Caco-2 (cell line): ENCODE measurements around the gene CLIC5. TPM values are rescaled to one million over a fixed set of nuclear protein-coding genes. Genes with fewer than 3 reads are reported as not detected.

ENCODE experiments used
- BruUV-seq: library from RNA; stranded (reverse); fragments of 400-500 nt; replicated peaks from 2 replicates; lab custom pipeline; 2021; lab: Mats Ljungman, UMichigan
- CTCF ChIA-PET: fragments of 300-600 bp; sonication (Branson Sonifier 250); formaldehyde crosslinking; loops from one replicate; lab custom pipeline; 2022; ENCODE audit warnings: antibody characterized with exemption; lab: Charles Lee
- POLR2A ChIA-PET: fragments of 300-600 bp; sonication (Branson Sonifier 250); formaldehyde crosslinking; loops from one replicate; lab custom pipeline; 2022; ENCODE audit warnings: antibody characterized with exemption; lab: Charles Lee
- DNase-seq, 2 experiments: peaks; one replicate each; pipeline versions ENCODE4 v3.0.0 to v3.0.0-alpha.2; 2020 to 2022
- H3K27me3 ChIP-seq: replicated peaks from 2 replicates; pipeline ENCODE4 v1.6.0; 2011; ENCODE audit warnings: low read length; ENCODE audit not compliant: control insufficient read depth, insufficient read depth
- H3K36me3 ChIP-seq: 2 replicates; pipeline ENCODE4 v1.5.1; 2011; ENCODE audit warnings: low read length; ENCODE audit not compliant: control insufficient read depth, insufficient read depth
- H3K4me1 ChIP-seq: fragments of 250-450 bp; sonication (Bioruptor Pico); 2 replicates; pipeline ENCODE4 v1.5.1; 2020; ENCODE audit warnings: mild to moderate bottlenecking
- H3K4me3 ChIP-seq: 2 replicates; pipeline ENCODE4 v1.5.1; 2011; ENCODE audit warnings: low read depth, mild to moderate bottlenecking, control low read depth, low read length
- H3K9me3 ChIP-seq: fragments of 250-450 bp; sonication (Bioruptor Pico); 2 replicates; pipeline ENCODE4 v1.5.1; 2020; ENCODE audit warnings: mild to moderate bottlenecking, moderate library complexity
- H3K27ac Mint-ChIP-seq: one replicate; pipeline ENCODE4 v1.8.0; 2022; ENCODE audit warnings: mixed read lengths; ENCODE audit not compliant: unreplicated experiment
- H3K27me3 Mint-ChIP-seq: one replicate; pipeline ENCODE4 v1.8.0; 2022; ENCODE audit warnings: mixed read lengths; ENCODE audit not compliant: insufficient read depth, unreplicated experiment
- H3K36me3 Mint-ChIP-seq: one replicate; pipeline ENCODE4 v1.8.0; 2022; ENCODE audit warnings: mild to moderate bottlenecking, mixed read lengths; ENCODE audit not compliant: insufficient read depth, unreplicated experiment
- H3K4me1 Mint-ChIP-seq: one replicate; pipeline ENCODE4 v1.8.0; 2022; ENCODE audit warnings: low read depth, mixed read lengths; ENCODE audit not compliant: unreplicated experiment
- H3K4me3 Mint-ChIP-seq: one replicate; pipeline ENCODE4 v1.8.0; 2022; ENCODE audit warnings: mild to moderate bottlenecking, moderate library complexity, mixed read lengths; ENCODE audit not compliant: unreplicated experiment
- H3K9me3 Mint-ChIP-seq: one replicate; pipeline ENCODE4 v1.8.0; 2022; ENCODE audit warnings: mixed read lengths; ENCODE audit not compliant: unreplicated experiment
- intact Hi-C: fragments of 100-400 bp; cut with micrococcal nuclease; formaldehyde crosslinking; loops from one replicate; pipeline ENCODE4 v1.10.0; 2022; ENCODE audit not compliant: unreplicated experiment
- total RNA-seq: library from RNA; stranded (reverse); gene quantifications from 2 replicates; pipeline ENCODE4 v1.2.3, GENCODE V29; 2022
- TF ChIP-seq, protein P1 (sequence below), 2 experiments: fragments of 200-600 bp in 1 of 2; IDR thresholded peaks; 1 replicate in 1 of 2; 2 replicates in 1 of 2; pipeline versions ENCODE4 v1.5.1 to v1.8.0; 2011 to 2022; ENCODE audit warnings: antibody characterized with exemption in 1 of 2, control low read depth in 1 of 2, inconsistent platforms in 1 of 2, low read depth in 1 of 2, low read length in 1 of 2, mild to moderate bottlenecking in 1 of 2, moderate library complexity in 1 of 2; ENCODE audit not compliant: insufficient read depth in 1 of 2, severe bottlenecking in 1 of 2, unreplicated experiment in 1 of 2

Gene CLIC5
- total RNA-seq, 1 experiment from 2014 or later: 15.1 TPM

DNA sequence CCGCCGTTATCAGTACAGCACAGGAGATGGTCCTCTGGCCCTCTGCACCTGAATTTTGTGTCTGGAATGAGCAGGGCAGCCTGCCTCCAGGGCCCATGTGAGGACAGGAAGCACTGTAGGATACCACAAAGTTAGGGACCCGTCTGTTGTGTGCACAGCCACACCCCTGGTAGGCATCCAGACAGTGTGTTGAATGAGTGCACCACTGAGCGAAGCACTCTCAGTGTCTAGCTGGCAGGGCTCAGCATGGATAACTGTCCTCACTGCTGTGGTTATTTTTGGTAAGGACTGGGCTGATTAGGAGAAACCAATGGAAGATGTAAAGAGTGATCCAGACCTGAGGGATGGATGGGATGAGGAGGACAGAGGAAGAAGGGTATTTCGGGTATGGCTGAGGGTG is 178.7 kb downstream of the CLIC5 start:
- H3K4me3 Mint-ChIP-seq: no peak overlapping the region
- Histone ChIP-seq H3K4me3 (no peak overlapping the region), H3K27me3 (no peaks in the 10 kb centered on the region), H3K36me3 (no peaks in the 10 kb centered on the region), H3K9me3 (no peaks in the 10 kb centered on the region), H3K4me1 (no peaks in the 10 kb centered on the region)
- H3K4me1 Mint-ChIP-seq: peaks cover 6% of the 10 kb centered on the region
- H3K9me3 Mint-ChIP-seq: no peaks in the 10 kb centered on the region
- no peak overlapping the region for H3K27ac Mint-ChIP-seq
- TF ChIP-seq, protein P1, sequence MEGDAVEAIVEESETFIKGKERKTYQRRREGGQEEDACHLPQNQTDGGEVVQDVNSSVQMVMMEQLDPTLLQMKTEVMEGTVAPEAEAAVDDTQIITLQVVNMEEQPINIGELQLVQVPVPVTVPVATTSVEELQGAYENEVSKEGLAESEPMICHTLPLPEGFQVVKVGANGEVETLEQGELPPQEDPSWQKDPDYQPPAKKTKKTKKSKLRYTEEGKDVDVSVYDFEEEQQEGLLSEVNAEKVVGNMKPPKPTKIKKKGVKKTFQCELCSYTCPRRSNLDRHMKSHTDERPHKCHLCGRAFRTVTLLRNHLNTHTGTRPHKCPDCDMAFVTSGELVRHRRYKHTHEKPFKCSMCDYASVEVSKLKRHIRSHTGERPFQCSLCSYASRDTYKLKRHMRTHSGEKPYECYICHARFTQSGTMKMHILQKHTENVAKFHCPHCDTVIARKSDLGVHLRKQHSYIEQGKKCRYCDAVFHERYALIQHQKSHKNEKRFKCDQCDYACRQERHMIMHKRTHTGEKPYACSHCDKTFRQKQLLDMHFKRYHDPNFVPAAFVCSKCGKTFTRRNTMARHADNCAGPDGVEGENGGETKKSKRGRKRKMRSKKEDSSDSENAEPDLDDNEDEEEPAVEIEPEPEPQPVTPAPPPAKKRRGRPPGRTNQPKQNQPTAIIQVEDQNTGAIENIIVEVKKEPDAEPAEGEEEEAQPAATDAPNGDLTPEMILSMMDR (IDR thresholded peaks at IDR 0.05; ENCODE audit: insufficient read depth in 1 of 2, low read depth in 1 of 2, low read length in 1 of 2, severe bottlenecking in 1 of 2, unreplicated experiment in 1 of 2): no peak
- H3K36me3 Mint-ChIP-seq: no peaks in the 10 kb centered on the region
- ChIA-PET CTCF (no interaction called here), POLR2A (no interaction called here)
- BruUV-seq: no TSS peak
- no peaks in the 10 kb centered on the region for H3K27me3 Mint-ChIP-seq
- DNase-seq: no peak
- intact Hi-C loops: loop anchor here (5.0 kb wide), 1 partner anchor 80 kb away; no protein-coding TSS in a partner anchor

DNA sequence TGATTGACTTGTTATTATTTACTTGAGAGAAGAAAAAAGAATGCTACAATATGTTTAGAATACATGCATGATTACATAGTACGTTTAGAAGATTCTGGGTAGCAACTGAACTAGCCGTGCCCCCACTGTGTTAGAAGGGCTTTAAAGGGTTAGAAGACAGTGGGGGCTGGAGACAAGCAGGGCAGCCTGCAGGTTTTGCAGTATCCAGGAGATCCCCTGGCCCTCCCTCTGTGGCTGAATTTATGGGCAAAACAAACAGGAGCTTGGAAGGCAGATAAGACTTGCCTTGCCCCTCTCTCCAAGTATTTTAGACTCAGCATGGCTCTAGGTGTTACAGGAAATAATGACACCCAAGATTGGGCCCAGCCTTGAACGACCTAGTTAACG is 179.2 kb downstream of the CLIC5 start:
- no peak for DNase-seq
- H3K4me1 ChIP-seq: no peaks in the 10 kb centered on the region
- no peak overlapping the region for H3K4me3 ChIP-seq
- CTCF ChIA-PET: no interaction called here
- TF ChIP-seq, protein P1 (IDR thresholded peaks at IDR 0.05; ENCODE audit: insufficient read depth in 1 of 2, low read depth in 1 of 2, low read length in 1 of 2, severe bottlenecking in 1 of 2, unreplicated experiment in 1 of 2): no peak
- H3K9me3 ChIP-seq: no peaks in the 10 kb centered on the region
- Mint-ChIP-seq H3K4me3 (no peak overlapping the region), H3K27me3 (no peaks in the 10 kb centered on the region), H3K36me3 (no peaks in the 10 kb centered on the region), H3K27ac (no peak overlapping the region), H3K9me3 (no peaks in the 10 kb centered on the region), H3K4me1 (peaks cover 6% of the 10 kb centered on the region)
- POLR2A ChIA-PET: no interaction called here
- H3K36me3 ChIP-seq: no peaks in the 10 kb centered on the region
- no peaks in the 10 kb centered on the region for H3K27me3 ChIP-seq
- no TSS peak for BruUV-seq
- intact Hi-C loops: loop anchor here (5.0 kb wide), 1 partner anchor 81 kb away; no protein-coding TSS in a partner anchor

DNA sequence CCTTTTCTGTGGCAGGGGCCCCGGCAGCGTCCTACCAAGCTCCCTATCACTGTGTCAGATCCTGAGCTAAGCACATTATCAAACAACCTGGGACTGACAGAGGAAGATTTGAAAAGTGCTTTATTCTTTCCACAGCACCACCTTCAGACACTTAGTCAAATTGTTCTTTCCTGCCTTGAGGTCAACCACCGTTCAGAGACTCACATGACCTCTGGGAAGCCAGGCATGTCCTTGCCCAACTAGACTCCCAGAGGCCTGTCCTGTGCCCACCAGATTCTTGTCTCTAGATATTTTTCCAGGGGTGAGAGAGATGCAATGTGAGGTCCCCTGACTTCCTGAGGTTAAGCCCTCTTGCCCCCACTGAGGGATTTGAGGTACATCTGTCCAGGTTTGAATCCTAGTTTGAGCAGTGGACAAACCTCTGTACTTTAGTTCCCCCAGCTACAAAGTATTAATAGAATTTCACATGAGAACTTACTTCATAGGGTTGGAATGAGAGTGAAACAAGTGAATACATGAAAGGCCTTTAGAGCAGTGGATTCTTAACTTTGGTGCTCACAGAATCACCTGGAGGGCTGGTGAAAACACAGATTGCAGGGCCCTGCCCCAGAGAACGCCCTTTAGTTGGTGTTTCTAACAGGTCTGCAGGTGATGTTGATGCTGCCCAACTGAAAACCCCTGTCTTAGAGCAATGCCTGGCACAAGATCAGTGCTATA is 179.8 kb downstream of the CLIC5 start:
- CTCF ChIA-PET: no interaction called here
- no peaks in the 10 kb centered on the region for H3K9me3 Mint-ChIP-seq
- POLR2A ChIA-PET: no interaction called here
- peaks cover 6% of the 10 kb centered on the region for H3K4me1 Mint-ChIP-seq
- no peaks in the 10 kb centered on the region for H3K9me3 ChIP-seq
- H3K4me3 ChIP-seq: no peak overlapping the region
- no peaks in the 10 kb centered on the region for H3K27me3 Mint-ChIP-seq
- no peaks in the 10 kb centered on the region for H3K36me3 ChIP-seq
- H3K4me3 Mint-ChIP-seq: no peak overlapping the region
- TF ChIP-seq, protein P1 (IDR thresholded peaks at IDR 0.05; ENCODE audit: insufficient read depth in 1 of 2, low read depth in 1 of 2, low read length in 1 of 2, severe bottlenecking in 1 of 2, unreplicated experiment in 1 of 2): no peak
- no peak for DNase-seq
- no peaks in the 10 kb centered on the region for H3K27me3 ChIP-seq
- H3K27ac Mint-ChIP-seq: peak overlapping the region; percentile 23
- H3K4me1 ChIP-seq: no peaks in the 10 kb centered on the region
- BruUV-seq: no TSS peak
- no peaks in the 10 kb centered on the region for H3K36me3 Mint-ChIP-seq
- intact Hi-C loops: loop anchor here (5.0 kb wide), 1 partner anchor 81 kb away; no protein-coding TSS in a partner anchor
